ENCODE measurements around the gene CRADD. TPM values are rescaled to one million over a fixed set of nuclear protein-coding genes. Genes with fewer than 3 reads are reported as not detected.

The CRADD gene
- polyA plus RNA-seq, 2 donors, result 4.2 to 12.0 TPM

DNA sequence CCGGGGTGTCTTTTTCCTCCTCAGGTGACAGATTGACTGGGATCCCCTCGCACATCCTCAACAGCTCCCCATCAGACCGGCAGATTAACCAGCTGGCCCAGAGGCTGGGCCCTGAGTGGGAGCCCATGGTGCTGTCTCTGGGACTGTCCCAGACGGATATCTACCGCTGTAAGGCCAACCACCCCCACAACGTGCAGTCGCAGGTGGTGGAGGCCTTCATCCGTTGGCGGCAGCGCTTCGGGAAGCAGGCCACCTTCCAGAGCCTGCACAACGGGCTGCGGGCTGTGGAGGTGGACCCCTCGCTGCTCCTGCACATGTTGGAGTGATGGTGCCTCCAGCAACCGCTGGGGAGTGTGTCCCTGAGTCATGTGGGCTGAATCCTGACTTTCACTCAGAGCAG is 172.8 kb downstream of the CRADD start:
- Histone ChIP-seq H3K4me3 (ENCODE audit: low read depth in 1 of 2, low read length in 2 of 2) (no peak overlapping the region), H3K9me3 (ENCODE audit: control insufficient read depth in 2 of 2, insufficient read depth in 1 of 2, low read depth in 1 of 2, low read length in 1 of 2) (no peaks in the 10 kb centered on the region), H3K27ac (ENCODE audit: low read depth in 2 of 2, low read length in 1 of 2) (no peak overlapping the region), H3K27me3 (ENCODE audit: control insufficient read depth in 1 of 2, insufficient read depth in 2 of 2, low read length in 2 of 2) (no peaks in the 10 kb centered on the region), H3K36me3 (ENCODE audit: control insufficient read depth in 2 of 2, insufficient read depth in 2 of 2, low read length in 1 of 2) (peaks cover 0 to 2% of the 10 kb centered on the region in 2 donors), H3K4me1 (ENCODE audit: control insufficient read depth in 2 of 2, insufficient read depth in 2 of 2, low read length in 1 of 2) (no peaks in the 10 kb centered on the region)
- WGBS, 2 donors, result 97% methylated on average over 15 of the region's 15 CpGs

- H3K4me3 ChIP-seq (ENCODE audit: low read depth in 1 of 2, low read length in 2 of 2), result no peak overlapping the region
- H3K4me1 ChIP-seq (ENCODE audit: control insufficient read depth in 2 of 2, insufficient read depth in 2 of 2, low read length in 1 of 2), result no peaks in the 10 kb centered on the region
- peaks cover 0 to 2% of the 10 kb centered on the region in 2 donors for H3K36me3 ChIP-seq (ENCODE audit: control insufficient read depth in 2 of 2, insufficient read depth in 2 of 2, low read length in 1 of 2)
- 84 to 91% methylated on average over 7 of the region's 7 CpGs for WGBS, 2 donors
- H3K27ac ChIP-seq (ENCODE audit: low read depth in 2 of 2, low read length in 1 of 2), result no peak overlapping the region
- H3K9me3 ChIP-seq (ENCODE audit: control insufficient read depth in 2 of 2, insufficient read depth in 1 of 2, low read depth in 1 of 2, low read length in 1 of 2), result no peaks in the 10 kb centered on the region
- H3K27me3 ChIP-seq (ENCODE audit: control insufficient read depth in 1 of 2, insufficient read depth in 2 of 2, low read length in 2 of 2), result no peaks in the 10 kb centered on the region
Observed at GRCh38 chr12:93850481-93851256, 173.5 kb downstream of the CRADD start.

DNA sequence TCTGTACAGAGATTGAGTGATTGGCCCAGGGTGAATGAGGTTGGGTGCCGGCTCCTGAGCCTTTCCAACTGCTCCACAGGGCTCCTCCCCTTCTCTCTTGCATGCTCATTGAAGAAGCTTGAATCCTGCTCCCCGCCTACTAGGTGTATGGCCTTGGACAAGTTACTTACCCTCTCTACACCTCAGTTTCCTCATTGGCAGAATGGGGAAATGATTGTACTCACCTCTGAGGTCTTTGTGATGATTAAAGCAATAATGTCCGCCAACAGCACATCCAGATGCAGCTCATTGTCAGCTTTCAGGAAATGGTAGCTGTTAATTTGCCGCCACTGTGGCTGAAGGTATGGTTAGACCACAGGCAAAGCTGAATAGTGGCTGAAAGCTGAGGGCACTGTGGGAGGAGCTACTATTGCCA is 174.1 kb downstream of the CRADD start:
- WGBS, 2 donors, result 83 to 85% methylated on average over 4 of the region's 4 CpGs
- Histone ChIP-seq H3K27ac (ENCODE audit: low read depth in 2 of 2, low read length in 1 of 2) (no peak overlapping the region), H3K27me3 (ENCODE audit: control insufficient read depth in 1 of 2, insufficient read depth in 2 of 2, low read length in 2 of 2) (no peaks in the 10 kb centered on the region)

DNA sequence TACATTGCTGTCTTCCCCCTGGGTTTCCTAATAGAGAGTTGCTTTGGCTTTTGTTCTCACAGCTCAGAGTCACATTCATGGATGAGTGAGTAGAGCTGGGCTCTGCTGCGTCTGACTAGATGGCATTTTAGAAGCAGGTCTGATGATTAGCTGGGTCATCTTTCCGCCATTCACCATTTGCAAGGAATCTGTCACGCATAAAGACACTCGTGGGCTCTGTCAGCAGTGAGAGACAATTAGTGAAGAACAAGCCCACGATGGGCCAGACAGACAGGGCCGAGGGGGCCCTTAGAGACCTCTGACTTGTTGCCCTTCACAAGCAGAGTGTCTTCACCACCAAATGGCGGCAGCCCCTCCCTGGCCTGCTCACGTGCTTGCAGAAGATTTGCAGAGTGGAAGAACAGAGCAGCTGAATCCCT is 175.0 kb downstream of the CRADD start:
- peaks cover 0 to 2% of the 10 kb centered on the region in 2 donors for H3K36me3 ChIP-seq (ENCODE audit: control insufficient read depth in 2 of 2, insufficient read depth in 2 of 2, low read length in 1 of 2)
- 93% methylated on average over 8 of the region's 8 CpGs for WGBS, 2 donors
- no peaks in the 10 kb centered on the region for H3K9me3 ChIP-seq (ENCODE audit: control insufficient read depth in 2 of 2, insufficient read depth in 1 of 2, low read depth in 1 of 2, low read length in 1 of 2)
- no peaks in the 10 kb centered on the region for H3K4me1 ChIP-seq (ENCODE audit: control insufficient read depth in 2 of 2, insufficient read depth in 2 of 2, low read length in 1 of 2)
- H3K27me3 ChIP-seq (ENCODE audit: control insufficient read depth in 1 of 2, insufficient read depth in 2 of 2, low read length in 2 of 2), result no peaks in the 10 kb centered on the region
- H3K4me3 ChIP-seq (ENCODE audit: low read depth in 1 of 2, low read length in 2 of 2), result no peak overlapping the region
- H3K27ac ChIP-seq (ENCODE audit: low read depth in 2 of 2, low read length in 1 of 2), result no peak overlapping the region

More for the DNA sequence above, 174.1 kb downstream of the CRADD start:
- peaks cover 0 to 2% of the 10 kb centered on the region in 2 donors for H3K36me3 ChIP-seq (ENCODE audit: control insufficient read depth in 2 of 2, insufficient read depth in 2 of 2, low read length in 1 of 2)
- H3K9me3 ChIP-seq (ENCODE audit: control insufficient read depth in 2 of 2, insufficient read depth in 1 of 2, low read depth in 1 of 2, low read length in 1 of 2), result no peaks in the 10 kb centered on the region
- no peak overlapping the region for H3K4me3 ChIP-seq (ENCODE audit: low read depth in 1 of 2, low read length in 2 of 2)
- H3K4me1 ChIP-seq (ENCODE audit: control insufficient read depth in 2 of 2, insufficient read depth in 2 of 2, low read length in 1 of 2), result no peaks in the 10 kb centered on the region

- no peaks in the 10 kb centered on the region for H3K9me3 ChIP-seq (ENCODE audit: control insufficient read depth in 2 of 2, insufficient read depth in 1 of 2, low read depth in 1 of 2, low read length in 1 of 2)
- 84 to 86% methylated on average over 17 of the region's 17 CpGs for WGBS, 2 donors
- H3K36me3 ChIP-seq (ENCODE audit: control insufficient read depth in 2 of 2, insufficient read depth in 2 of 2, low read length in 1 of 2), result peaks cover 0 to 2% of the 10 kb centered on the region in 2 donors
- H3K27me3 ChIP-seq (ENCODE audit: control insufficient read depth in 1 of 2, insufficient read depth in 2 of 2, low read length in 2 of 2), result no peaks in the 10 kb centered on the region
- no peaks in the 10 kb centered on the region for H3K4me1 ChIP-seq (ENCODE audit: control insufficient read depth in 2 of 2, insufficient read depth in 2 of 2, low read length in 1 of 2)
- H3K4me3 ChIP-seq (ENCODE audit: low read depth in 1 of 2, low read length in 2 of 2), result no peak overlapping the region
- H3K27ac ChIP-seq (ENCODE audit: low read depth in 2 of 2, low read length in 1 of 2), result no peak overlapping the region
Observed at GRCh38 chr12:93853698-93854478, 176.7 kb downstream of the CRADD start.

DNA sequence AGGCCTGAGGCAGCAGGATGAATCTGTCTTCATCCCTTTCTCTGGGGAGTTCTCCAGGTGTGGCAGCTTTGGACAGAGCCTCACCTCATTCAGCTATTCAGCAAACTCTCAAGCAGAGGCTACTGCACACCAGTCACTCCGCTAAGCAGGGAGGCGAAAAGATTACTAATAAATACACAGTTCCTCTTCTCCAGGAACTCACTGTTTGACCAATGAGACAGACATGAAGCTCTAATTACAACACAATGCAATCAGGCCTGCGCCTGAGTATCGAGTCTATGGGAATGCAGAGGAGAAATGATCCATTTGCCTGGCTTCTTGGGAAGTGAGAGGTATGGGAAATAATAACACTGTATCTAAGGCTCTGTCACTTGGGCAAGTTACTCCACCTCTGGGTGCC is 178.1 kb downstream of the CRADD start:
- Histone ChIP-seq H3K4me3 (ENCODE audit: low read depth in 1 of 2, low read length in 2 of 2) (no peak overlapping the region), H3K27me3 (ENCODE audit: control insufficient read depth in 1 of 2, insufficient read depth in 2 of 2, low read length in 2 of 2) (no peaks in the 10 kb centered on the region), H3K27ac (ENCODE audit: low read depth in 2 of 2, low read length in 1 of 2) (no peak overlapping the region), H3K36me3 (ENCODE audit: control insufficient read depth in 2 of 2, insufficient read depth in 2 of 2, low read length in 1 of 2) (no peaks in the 10 kb centered on the region), H3K4me1 (ENCODE audit: control insufficient read depth in 2 of 2, insufficient read depth in 2 of 2, low read length in 1 of 2) (no peaks in the 10 kb centered on the region), H3K9me3 (ENCODE audit: control insufficient read depth in 2 of 2, insufficient read depth in 1 of 2, low read depth in 1 of 2, low read length in 1 of 2) (no peaks in the 10 kb centered on the region)
- WGBS, 2 donors, result 93 to 96% methylated on average over 4 of the region's 4 CpGs

GRCh38 chr12:93856611-93857010 is 179.4 kb downstream of the CRADD start:
- no peaks in the 10 kb centered on the region for H3K9me3 ChIP-seq (ENCODE audit: control insufficient read depth in 2 of 2, insufficient read depth in 1 of 2, low read depth in 1 of 2, low read length in 1 of 2)
- no peaks in the 10 kb centered on the region for H3K27me3 ChIP-seq (ENCODE audit: control insufficient read depth in 1 of 2, insufficient read depth in 2 of 2, low read length in 2 of 2)
- no peak overlapping the region for H3K4me3 ChIP-seq (ENCODE audit: low read depth in 1 of 2, low read length in 2 of 2)
- no peaks in the 10 kb centered on the region for H3K4me1 ChIP-seq (ENCODE audit: control insufficient read depth in 2 of 2, insufficient read depth in 2 of 2, low read length in 1 of 2)
- H3K36me3 ChIP-seq (ENCODE audit: control insufficient read depth in 2 of 2, insufficient read depth in 2 of 2, low read length in 1 of 2), result no peaks in the 10 kb centered on the region
- no peak overlapping the region for H3K27ac ChIP-seq (ENCODE audit: low read depth in 2 of 2, low read length in 1 of 2)

DNA sequence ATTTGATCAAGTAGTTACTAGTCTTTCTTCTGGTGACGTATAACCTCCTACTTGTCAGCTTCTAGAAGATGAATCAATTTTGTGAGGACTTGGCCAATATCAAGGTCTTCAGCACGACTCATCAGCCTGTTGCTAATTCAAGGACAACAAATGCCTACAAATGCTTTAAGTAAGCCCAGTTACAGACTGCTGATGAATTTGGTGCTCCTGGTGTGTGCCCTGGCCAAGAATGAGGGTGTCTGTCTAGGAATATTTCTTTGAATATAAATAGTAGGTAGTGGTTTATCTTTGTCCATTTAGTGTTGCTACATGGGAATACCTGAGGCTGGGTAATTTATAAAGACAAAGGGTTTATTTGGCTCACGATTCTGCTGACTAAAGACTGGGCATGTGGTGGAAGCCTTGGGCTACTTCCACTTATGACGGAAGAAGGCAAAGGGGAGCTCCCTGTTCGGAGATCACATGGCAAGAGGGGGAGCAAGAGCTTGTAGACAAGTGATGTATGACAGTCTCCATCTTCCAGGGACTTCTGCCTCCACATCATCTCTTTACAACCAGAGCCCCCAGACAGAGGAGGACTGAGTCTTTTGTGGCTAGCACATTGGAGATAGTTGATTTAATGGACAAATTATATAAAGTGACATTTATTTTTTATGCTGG is 180.2 kb downstream of the CRADD start:
- Histone ChIP-seq H3K4me1 (ENCODE audit: control insufficient read depth in 2 of 2, insufficient read depth in 2 of 2, low read length in 1 of 2) (no peaks in the 10 kb centered on the region), H3K9me3 (ENCODE audit: control insufficient read depth in 2 of 2, insufficient read depth in 1 of 2, low read depth in 1 of 2, low read length in 1 of 2) (no peaks in the 10 kb centered on the region), H3K36me3 (ENCODE audit: control insufficient read depth in 2 of 2, insufficient read depth in 2 of 2, low read length in 1 of 2) (no peaks in the 10 kb centered on the region), H3K4me3 (ENCODE audit: low read depth in 1 of 2, low read length in 2 of 2) (no peak overlapping the region), H3K27me3 (ENCODE audit: control insufficient read depth in 1 of 2, insufficient read depth in 2 of 2, low read length in 2 of 2) (no peaks in the 10 kb centered on the region), H3K27ac (ENCODE audit: low read depth in 2 of 2, low read length in 1 of 2) (no peak overlapping the region)
- 70 to 79% methylated on average over 5 of the region's 5 CpGs for WGBS, 2 donors

GRCh38 chr12:93857991-93858447 is 180.8 kb downstream of the CRADD start:
- Histone ChIP-seq H3K27me3 (ENCODE audit: control insufficient read depth in 1 of 2, insufficient read depth in 2 of 2, low read length in 2 of 2) (no peaks in the 10 kb centered on the region), H3K9me3 (ENCODE audit: control insufficient read depth in 2 of 2, insufficient read depth in 1 of 2, low read depth in 1 of 2, low read length in 1 of 2) (no peaks in the 10 kb centered on the region), H3K27ac (ENCODE audit: low read depth in 2 of 2, low read length in 1 of 2) (no peak overlapping the region), H3K36me3 (ENCODE audit: control insufficient read depth in 2 of 2, insufficient read depth in 2 of 2, low read length in 1 of 2) (no peaks in the 10 kb centered on the region), H3K4me1 (ENCODE audit: control insufficient read depth in 2 of 2, insufficient read depth in 2 of 2, low read length in 1 of 2) (no peaks in the 10 kb centered on the region), H3K4me3 (ENCODE audit: low read depth in 1 of 2, low read length in 2 of 2) (no peak overlapping the region)
- WGBS, 2 donors, result 85 to 92% methylated on average over 2 of the region's 2 CpGs

Data from esophagus (tissue), 2 donors.